ENCODE data around the gene CYP1A2.

The CYP1A2 gene

GRCh38 chr15:74790080-74790916, 41.7 kb downstream of the CYP1A2 start:
- DNase-seq (ENCODE audit: low read depth) = no peak

GRCh38 chr15:74791007-74791406, 42.4 kb downstream of the CYP1A2 start:
- DNase-seq (ENCODE audit: low read depth) = no peak

DNA sequence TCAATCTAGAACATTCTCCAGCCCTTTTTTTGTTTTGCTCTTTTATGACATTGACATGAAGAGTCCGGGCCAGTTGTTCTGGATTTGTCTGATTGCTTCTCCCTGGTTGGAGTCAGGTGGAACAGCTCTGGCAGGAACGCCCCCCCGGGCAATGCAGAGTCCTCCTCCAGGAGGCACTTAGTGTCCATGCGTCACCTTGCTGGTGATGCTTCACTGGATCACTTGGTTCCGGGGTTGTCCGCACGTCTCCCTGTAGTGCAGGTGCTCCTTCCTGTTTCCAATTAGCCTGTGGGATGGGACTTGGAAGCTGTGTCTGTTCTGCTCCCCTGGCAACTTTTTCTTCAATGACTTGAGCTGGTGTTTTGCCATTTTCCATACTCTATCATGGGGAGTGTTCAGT, 43.0 kb downstream of the CYP1A2 start:
- DNase-seq (ENCODE audit: low read depth) = no peak

DNA sequence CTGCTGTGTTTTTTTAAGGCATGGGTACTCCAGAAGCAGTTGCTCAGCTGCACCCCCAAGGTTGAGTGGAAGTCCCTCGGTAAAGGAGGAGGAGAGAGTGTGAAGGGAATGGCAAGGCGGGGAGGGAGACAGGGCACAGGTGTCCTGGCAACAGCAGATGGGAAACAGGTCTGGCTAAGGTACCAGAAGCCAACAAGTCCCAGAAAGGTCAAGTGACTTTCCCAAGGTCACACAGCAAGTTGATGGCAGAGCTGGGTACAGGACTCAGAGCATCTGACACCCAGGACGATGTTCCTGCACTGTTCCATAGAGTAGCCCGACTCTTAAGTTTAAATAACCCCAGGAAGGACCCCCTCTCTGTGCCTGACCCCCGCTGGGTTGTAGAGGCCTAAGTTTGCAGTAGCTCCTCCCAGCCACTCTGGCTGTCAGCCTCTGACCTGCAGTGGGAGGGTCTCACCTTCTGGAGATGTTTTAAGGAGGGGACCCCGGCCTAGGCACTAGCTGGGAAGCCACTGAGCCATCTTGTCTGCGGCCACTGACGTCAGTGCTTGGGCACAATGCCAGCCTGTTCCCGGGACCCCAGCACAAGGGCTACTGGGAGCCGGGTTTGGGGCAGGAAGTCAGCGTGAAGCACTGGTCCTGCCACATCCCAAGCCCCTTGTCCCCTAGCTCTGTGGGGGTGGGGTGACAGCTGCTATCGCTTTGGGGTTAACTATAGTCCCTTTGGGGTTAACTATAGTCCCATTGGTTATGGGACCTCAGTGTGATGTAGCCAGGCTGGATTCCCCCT, 43.8 kb downstream of the CYP1A2 start:
- no peak for DNase-seq (ENCODE audit: low read depth)

DNA sequence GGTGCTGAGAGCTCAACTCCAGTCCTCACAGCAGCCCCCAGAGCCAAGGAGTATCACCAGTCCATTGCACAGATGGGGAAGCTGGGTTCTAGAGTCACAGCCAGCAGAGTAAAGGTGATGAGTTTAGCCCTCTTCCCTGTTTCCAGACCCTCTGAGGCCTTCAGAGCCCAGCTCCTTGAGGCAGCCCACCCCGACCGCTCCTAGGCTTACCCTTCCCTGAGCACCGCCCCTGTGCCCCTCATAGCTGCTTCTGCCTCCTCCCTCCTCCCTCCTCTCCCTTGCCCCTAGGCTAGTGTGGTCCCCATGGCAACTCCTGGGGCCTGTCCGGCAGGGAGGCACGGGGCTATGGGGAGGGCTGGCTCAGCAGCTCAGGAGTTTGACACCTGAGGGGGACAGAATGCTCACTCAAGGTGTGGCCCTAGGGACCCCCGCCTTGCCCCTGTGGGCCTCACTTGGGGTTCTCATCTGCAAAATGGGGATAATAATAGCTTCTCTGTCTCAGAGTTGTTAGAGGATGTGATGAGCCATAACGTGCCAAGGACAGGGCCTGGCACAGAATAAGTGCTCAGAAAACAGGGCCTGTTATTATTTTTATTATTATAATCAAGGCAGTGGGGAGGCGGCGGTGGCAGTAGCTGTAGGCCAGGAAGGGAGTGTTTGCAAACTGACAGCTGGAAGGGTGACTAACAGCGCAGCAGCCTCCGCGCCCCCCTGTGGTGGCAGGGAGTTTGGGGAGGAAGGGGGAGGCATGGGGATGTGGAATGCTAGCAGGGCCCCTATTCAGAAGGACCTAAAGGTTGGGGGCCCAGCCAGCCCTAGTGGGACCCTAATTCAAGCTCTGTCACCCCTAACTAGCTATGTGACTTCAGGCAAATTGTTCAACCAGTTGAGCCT, 44.7 kb downstream of the CYP1A2 start:
- peak; percentile 72 for DNase-seq (ENCODE audit: low read depth)

GRCh38 chr15:74794248-74794969, 45.8 kb downstream of the CYP1A2 start:
- DNase-seq (ENCODE audit: low read depth) = no peak

DNA sequence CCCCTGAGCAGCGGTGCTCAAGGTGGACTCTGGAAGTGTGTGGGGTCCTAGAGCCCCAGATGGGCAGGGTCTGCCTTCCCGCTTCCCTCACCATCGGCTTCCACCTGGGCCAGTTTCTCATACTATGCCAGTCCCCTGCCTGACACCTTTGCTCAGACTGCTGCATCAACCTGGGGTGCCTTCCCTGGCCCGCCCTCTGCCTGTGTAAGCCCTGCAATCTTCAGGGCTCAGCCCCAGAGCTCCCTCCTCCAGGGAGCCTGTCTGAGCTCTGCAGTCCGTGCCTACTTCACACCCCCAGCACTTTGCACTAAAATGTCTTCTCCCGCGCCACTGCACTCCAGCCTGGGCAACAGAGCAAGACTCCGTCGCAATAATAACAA, 46.3 kb downstream of the CYP1A2 start:
- DNase-seq (ENCODE audit: low read depth) = no peak

GRCh38 chr15:74795966-74796625, 47.5 kb downstream of the CYP1A2 start:
- DNase-seq (ENCODE audit: low read depth) = no peak

DNA sequence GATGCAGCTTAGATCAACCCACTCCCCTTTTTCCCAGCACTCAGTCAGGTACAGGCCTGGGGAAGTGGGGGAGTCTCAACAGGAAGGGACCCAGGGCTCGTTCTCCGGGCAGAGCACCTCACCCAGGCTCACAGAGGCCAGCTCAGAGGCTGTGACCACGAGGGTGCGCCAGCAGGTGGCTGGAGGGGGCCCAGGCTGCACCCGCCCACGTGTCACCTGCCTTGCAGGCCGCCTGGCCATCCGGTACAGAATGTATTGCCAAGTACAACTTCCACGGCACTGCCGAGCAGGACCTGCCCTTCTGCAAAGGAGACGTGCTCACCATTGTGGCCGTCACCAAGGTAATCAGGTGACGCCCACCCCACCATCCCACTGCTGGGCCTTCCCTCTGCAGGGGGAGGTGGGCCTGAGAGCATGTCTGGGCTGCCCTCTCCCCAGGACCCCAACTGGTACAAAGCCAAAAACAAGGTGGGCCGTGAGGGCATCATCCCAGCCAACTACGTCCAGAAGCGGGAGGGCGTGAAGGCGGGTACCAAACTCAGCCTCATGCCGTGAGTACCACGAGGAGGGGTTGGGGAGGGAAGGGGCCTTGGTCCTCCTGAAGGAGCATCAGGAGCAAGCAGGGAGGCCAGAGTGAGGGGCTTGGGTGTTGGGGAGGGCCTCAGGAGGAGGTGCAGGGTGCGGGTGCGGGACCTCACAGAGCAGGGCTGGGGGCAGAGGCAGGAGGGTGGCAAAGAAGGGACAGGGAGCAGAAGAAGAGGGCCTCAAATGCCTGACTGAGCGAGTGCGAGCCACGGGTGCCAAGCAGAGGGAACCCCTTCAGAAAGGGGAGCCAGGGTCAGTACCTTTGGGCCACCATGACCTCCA, 50.0 kb downstream of the CYP1A2 start:
- no peak for DNase-seq (ENCODE audit: low read depth)

DNA sequence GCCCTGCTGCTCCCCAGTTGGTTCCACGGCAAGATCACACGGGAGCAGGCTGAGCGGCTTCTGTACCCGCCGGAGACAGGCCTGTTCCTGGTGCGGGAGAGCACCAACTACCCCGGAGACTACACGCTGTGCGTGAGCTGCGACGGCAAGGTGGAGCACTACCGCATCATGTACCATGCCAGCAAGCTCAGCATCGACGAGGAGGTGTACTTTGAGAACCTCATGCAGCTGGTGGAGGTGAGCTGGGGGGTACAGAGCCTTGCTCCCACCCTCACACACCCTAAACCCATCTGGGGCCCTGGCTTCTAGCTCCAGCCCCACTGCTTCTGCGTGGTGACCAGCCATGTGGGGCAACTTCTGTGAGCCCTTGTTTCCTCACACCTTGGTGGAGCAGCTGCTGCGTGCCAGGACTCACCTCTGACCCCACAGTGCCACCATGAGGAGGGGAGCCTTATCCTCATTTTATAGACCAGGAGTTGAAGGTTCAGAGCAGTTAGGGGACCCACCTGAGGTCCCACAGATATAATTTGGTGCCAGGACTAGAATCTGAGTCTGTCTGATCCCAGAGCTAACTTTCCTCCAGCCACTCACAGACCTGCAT, 50.7 kb downstream of the CYP1A2 start:
- DNase-seq (ENCODE audit: low read depth) = no peak

DNA sequence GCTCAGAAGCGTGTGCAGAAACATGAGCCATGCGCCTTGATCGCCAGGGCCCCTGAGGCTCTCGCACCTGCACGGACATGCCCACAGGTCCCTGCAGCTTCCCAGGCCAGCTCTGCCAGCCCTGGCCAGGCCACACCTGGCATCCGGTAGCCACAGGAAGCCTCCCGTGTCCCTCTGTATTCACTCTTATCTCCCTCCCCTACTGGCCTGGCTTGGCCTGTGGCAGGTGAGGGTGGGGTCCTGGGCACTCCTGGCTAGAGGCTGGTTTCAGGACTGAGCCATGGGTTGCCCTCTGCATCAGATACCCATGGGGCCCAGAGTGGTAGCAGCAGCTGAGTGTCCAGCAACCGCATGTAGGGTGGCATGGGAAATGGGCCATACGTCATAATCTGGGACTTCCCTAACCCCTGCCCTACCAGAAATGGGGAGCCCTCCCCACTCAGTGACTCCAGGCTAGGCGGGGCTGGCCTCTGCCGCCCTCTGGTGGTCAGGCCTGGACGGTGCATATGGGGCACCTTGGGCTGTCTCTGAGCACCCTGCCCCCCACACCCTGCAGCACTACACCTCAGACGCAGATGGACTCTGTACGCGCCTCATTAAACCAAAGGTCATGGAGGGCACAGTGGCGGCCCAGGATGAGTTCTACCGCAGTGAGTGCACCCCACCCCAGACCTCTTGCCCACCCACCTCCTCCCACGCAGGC, 51.4 kb downstream of the CYP1A2 start:
- peak; percentile 86 for DNase-seq (ENCODE audit: low read depth)

GRCh38 chr15:74800559-74801094, 52.0 kb downstream of the CYP1A2 start:
- DNase-seq (ENCODE audit: low read depth) = no peak

DNA sequence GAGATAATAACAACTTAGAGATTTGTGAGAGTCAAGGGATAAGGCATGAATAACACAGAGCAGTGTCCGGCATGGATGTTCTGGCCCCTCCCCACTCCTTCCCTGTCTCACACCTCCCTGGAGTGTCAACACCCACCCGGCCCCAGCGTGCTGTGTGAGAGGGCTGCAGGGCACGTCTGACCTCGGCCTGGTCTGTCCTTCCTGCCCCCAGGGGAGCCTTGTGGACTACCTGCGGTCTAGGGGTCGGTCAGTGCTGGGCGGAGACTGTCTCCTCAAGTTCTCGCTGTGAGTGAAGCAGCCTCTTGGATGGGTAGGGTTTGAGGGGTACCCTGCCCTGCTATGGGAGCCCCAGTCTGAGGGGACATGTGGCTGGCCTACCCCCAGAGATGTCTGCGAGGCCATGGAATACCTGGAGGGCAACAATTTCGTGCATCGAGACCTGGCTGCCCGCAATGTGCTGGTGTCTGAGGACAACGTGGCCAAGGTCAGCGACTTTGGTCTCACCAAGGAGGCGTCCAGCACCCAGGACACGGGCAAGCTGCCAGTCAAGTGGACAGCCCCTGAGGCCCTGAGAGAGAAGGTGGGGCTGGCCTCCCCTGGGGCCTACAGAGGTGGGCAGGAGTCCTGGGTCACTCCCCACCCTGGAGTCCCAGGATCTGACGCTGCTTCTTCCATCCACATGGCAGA, 52.8 kb downstream of the CYP1A2 start:
- no peak for DNase-seq (ENCODE audit: low read depth)

- DNase-seq (ENCODE audit: low read depth) = no peak
These were observed 53.6 kb downstream of the CYP1A2 start for GRCh38 chr15:74802290-74802689.

DNA sequence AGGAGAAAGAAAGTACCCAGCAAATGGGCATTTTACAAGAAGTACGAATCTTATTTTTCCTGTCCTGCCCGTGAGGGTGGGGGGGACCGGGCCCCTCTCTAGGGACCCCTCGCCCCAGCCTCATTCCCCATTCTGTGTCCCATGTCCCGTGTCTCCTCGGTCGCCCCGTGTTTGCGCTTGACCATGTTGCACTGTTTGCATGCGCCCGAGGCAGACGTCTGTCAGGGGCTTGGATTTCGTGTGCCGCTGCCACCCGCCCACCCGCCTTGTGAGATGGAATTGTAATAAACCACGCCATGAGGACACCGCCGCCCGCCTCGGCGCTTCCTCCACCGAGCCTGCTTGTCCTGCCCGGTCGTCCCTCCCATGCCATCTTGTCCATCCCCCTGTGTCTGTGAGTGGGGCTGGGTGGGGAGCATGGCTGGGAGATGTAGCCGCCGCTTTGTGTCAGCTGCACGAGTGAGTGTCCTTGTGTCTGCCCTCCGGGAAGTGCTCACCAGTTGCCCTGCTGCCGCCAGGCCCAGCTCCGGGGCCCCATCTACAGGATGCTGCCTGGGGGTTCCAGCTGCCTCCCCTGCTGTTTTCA, 54.3 kb downstream of the CYP1A2 start:
- no peak for DNase-seq (ENCODE audit: low read depth)

DNA sequence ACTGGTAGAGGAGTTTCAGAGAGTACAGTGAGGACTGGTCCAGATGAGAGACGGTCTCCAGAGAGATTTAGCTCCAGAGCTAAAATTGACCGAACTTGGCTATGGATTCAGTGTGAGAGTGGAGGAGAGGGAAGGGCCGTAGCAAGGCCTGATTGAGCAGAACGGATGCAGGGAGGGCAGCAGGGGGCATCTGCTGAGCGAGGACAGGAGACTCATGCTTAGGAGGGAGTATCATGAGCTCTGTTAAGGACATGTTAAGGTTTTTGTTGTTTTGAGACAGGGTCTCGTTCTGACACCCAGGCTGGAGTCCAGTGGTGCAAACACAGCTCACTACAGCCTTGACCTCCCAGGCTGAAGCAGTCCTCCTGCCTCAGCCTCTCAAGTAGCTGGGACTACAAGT, 56.3 kb downstream of the CYP1A2 start:
- no peak for DNase-seq (ENCODE audit: low read depth)
